K562 (cell line): ENCODE data around the gene TMEM63A. TPM values are rescaled to one million over a fixed set of nuclear protein-coding genes. Genes with fewer than 3 reads are reported as not detected.

Source experiments
- ELK3 ChIP-seq: fragments of 450-650 bp; formaldehyde crosslinking; IDR thresholded peaks from 2 replicates; pipeline ENCODE4 v1.4.0; 2020; ENCODE audit warnings: mild to moderate bottlenecking
- FIP1L1 ChIP-seq: fragments of 200-400 bp; formaldehyde crosslinking; IDR thresholded peaks from 2 replicates; pipeline ENCODE4 v1.6.1; 2018; ENCODE audit warnings: mild to moderate bottlenecking, low read depth, low read length; ENCODE audit not compliant: poor library complexity, severe bottlenecking
- HOXB6 ChIP-seq: fragments of 250-450 bp; sonication (Bioruptor Pico); IDR thresholded peaks from 2 replicates; pipeline ENCODE4 v1.5.1; 2022; ENCODE audit warnings: mild to moderate bottlenecking, borderline replicate concordance
- MEIS2 ChIP-seq: fragments of 450-650 bp; IDR thresholded peaks from 2 replicates; pipeline ENCODE4 v1.6.1; 2014; ENCODE audit warnings: mild to moderate bottlenecking; ENCODE audit not compliant: partially characterized antibody
- MGA ChIP-seq: fragments of 450-650 bp; IDR thresholded peaks from 2 replicates; pipeline ENCODE4 v1.6.1; 2016; ENCODE audit warnings: mild to moderate bottlenecking, moderate library complexity
- NCOA2 ChIP-seq, 2 experiments: fragments of 450-650 bp; IDR thresholded peaks; 2 replicates each; pipeline ENCODE4 v1.6.1; 2018; ENCODE audit warnings: mild to moderate bottlenecking in 2 of 2, moderate library complexity in 1 of 2; ENCODE audit not compliant: partially characterized antibody in 2 of 2
- NR2C1 ChIP-seq, 2 experiments: fragments of 450-650 bp; IDR thresholded peaks; 2 replicates each; pipeline ENCODE4 v1.6.1; 2017; ENCODE audit warnings: mild to moderate bottlenecking in 2 of 2, antibody characterized with exemption in 1 of 2, inconsistent platforms in 1 of 2, missing compliant biosample characterization in 1 of 2, missing genetic modification characterization in 1 of 2
- NRF1 ChIP-seq, 2 experiments: fragments of 450-650 bp; IDR thresholded peaks in 1 of 2; conservative IDR thresholded peaks in 1 of 2; 2 replicates each; pipeline ENCODE4 v1.6.1; 2014; ENCODE audit warnings: mild to moderate bottlenecking in 2 of 2
- OTX1 ChIP-seq: fragments of 450-650 bp; formaldehyde crosslinking; IDR thresholded peaks from 2 replicates; pipeline ENCODE4 v1.4.0; 2022; ENCODE audit warnings: mild to moderate bottlenecking
- ZNF232 ChIP-seq: sonication (generic); formaldehyde crosslinking; IDR thresholded peaks from 2 replicates; pipeline ENCODE4 v1.8.0; 2022; ENCODE audit warnings: mild to moderate bottlenecking, missing genetic modification reagents
- ZNF277 ChIP-seq: fragments of 250-450 bp; sonication (Bioruptor Pico); IDR thresholded peaks from 2 replicates; pipeline ENCODE4 v1.8.0; 2022; ENCODE audit warnings: inconsistent platforms, mild to moderate bottlenecking, moderate library complexity, borderline replicate concordance
- ZNF444 ChIP-seq: fragments of 250-450 bp; sonication (Bioruptor Pico); IDR thresholded peaks from 2 replicates; pipeline ENCODE4 v1.4.0; 2020; ENCODE audit warnings: mild to moderate bottlenecking, moderate library complexity
- ZZZ3 ChIP-seq: fragments of 450-650 bp; IDR thresholded peaks from 2 replicates; pipeline ENCODE4 v1.6.1; 2016; ENCODE audit warnings: antibody characterized with exemption, mild to moderate bottlenecking, moderate library complexity
- polyA plus RNA-seq, 8 experiments: library from polyadenylated mRNA; depleted of rRNA in 4 of 8; stranded (reverse) in 5 of 8; unstranded in 3 of 8; fragments of >200 nt; fragmentation: Nextera tagmentation in 2 of 8; fragmentation: Illumina TruSeq in 1 of 8; extraction: Ambion mirVana in 2 of 8; extraction: Trizol in 1 of 8; gene quantifications; 2 replicates each; pipeline versions ENCODE4 v1.2.1 to v1.2.3, GENCODE V29; 2011 to 2014; ENCODE audit warnings: inconsistent platforms in 1 of 8, missing spikeins in 1 of 8
- total RNA-seq, 7 experiments: library from RNA; depleted of rRNA in 6 of 7; stranded (reverse); fragments of >200 nt in 6 of 7; fragmentation: Illumina TruSeq in 2 of 7; extraction: Trizol in 2 of 7; gene quantifications; 2 replicates each; pipeline versions ENCODE4 v1.2.1 to v1.2.3, GENCODE V29; 2011 to 2021; ENCODE audit warnings: low replicate concordance in 1 of 7

TMEM63A gene
- total and polyA plus RNA-seq, 9 of the 15 experiments (the other 6 are each of a cell fraction or from before 2014, with no cell fraction given), result 2.0 to 54.6 (median 17.5) TPM

- TF ChIP-seq MGA (peak; percentile 59; the same call in 1 of the 2 replicates), ZZZ3 (no peak), NR2C1 (IDR thresholded peaks at IDR 0.05) (no peak), NR2C1 (tag; IDR thresholded peaks at IDR 0.05) (no peak), OTX1 (no peak), NCOA2 (IDR thresholded peaks at IDR 0.05; ENCODE audit: partially characterized antibody in 2 of 2) (no peak), ZNF444 (CRISPR knock-in tag) (no peak), ELK3 (CRISPR knock-in tag) (peak; percentile 34; the same call in 1 of the 2 replicates), ZNF232 (CRISPR knock-in tag) (no peak), MEIS2 (peak; percentile 91), FIP1L1 (peak; percentile 58), NRF1 (conservative IDR thresholded peaks at IDR 0.05 in 1 of 2, IDR thresholded peaks at IDR 0.05 in 1 of 2) (peak; percentile 99), ZNF277 (no peak), HOXB6 (CRISPR knock-in tag) (no peak)
These were observed at the start of gene TMEM63A (continued) for GRCh38 chr1:225881959-225882693.
